ENCODE data around the gene SLC39A2.
"Not testable (repeated sequence)": the region's sequence is repeated elsewhere in the genome, so short reads cannot be mapped to it uniquely, and the experiment has no call there.

SLC39A2 gene

DNA sequence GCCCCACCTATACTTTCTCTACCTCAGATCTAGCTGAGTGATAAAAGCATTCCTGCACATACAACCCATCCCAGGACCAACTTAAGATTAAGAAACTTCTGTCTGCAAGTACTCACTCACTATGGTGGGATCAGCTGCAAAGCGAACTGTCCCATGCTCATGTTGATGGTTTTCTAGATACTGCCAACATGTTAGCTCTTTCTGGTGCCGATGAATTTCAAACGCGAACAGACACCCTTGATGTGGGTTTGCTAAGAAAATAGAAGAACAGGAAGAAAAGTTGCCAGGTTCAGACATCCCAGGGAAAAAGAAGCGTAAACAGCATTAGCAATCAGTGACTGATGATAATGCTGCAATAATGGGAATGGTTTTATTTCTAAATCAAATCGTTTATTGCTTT, 1.5 kb upstream of the SLC39A2 start:
- DNase-seq, result no peak

DNA sequence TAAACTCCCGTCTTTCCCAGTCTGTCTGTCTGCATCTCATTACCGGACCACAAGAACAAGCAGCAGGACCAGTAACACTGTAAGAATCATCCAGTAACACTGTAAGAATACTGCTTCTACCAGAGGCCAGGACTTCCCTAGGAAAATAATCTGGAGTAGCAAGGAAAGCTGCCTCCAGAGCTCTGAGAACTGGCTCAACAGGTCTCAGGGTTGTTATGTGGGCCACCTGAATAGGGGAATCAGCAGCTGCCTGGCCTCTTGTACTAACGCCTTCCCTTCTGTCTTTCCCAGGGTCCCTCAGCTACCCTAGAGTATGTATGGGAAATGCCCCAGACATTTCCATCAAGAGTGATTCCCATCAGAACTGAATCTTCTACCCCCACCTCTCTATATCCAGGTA, 954 bp upstream of the SLC39A2 start:
- no peak for DNase-seq

DNA sequence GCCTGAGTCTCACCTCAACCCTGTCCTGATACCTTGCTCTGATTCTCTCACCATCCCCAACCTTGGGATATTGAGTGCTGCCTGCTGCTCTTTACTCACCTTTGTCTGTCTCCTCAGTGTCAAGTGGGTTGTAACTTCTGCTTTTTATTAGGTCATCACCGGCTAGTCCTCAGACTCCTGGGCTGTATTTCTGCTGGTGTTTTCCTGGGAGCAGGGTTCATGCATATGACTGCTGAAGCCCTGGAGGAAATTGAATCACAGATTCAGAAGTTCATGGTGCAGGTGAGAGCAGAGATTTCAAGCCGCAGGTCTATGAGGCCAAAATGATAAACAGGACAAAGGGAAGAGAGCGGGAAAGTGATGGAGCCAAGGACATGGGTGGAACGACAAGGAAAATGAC, 498 bp downstream of the SLC39A2 start:
- no peak for DNase-seq

DNA sequence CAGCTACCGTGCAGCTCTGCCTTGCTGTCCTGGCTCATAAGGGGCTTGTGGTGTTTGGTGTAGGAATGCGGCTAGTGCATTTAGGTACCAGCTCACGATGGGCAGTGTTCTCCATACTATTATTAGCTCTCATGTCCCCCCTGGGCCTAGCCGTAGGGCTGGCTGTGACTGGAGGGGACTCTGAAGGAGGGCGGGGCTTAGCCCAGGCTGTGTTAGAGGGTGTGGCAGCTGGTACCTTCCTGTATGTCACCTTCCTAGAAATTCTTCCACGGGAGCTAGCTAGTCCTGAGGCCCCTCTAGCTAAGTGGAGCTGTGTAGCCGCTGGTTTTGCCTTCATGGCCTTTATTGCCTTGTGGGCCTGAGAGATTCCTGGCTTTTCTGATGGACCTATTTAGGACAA, 2.1 kb downstream of the SLC39A2 start:
- no peak for DNase-seq

DNA sequence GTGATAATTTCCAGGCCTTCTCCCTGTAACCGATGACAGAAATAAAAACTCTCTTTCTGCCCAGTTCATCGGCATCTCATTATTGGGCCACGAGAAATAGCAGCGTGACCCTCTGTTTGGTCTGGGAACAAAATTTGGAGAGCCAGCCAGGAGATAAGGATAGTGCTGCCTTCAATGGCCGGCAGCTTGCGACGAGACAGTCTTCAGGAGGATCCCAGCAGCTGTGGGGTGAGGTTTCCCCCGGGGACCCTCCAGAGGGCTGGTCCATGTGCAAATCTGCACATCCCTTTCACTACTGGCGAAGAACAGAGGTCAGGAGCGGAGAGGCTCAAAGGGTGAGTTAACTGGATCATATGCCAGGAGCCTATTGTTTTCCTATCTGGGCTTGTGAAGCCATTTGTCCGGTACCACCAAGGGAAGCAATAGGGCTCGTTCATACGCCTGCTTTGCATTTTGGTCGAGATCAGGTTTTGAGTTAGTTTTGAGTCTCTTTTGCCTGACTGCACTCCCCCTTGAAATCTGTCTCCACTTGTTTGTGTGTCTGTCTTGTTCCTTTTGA, 4.8 kb downstream of the SLC39A2 start:
- DNase-seq, result no peak

DNA sequence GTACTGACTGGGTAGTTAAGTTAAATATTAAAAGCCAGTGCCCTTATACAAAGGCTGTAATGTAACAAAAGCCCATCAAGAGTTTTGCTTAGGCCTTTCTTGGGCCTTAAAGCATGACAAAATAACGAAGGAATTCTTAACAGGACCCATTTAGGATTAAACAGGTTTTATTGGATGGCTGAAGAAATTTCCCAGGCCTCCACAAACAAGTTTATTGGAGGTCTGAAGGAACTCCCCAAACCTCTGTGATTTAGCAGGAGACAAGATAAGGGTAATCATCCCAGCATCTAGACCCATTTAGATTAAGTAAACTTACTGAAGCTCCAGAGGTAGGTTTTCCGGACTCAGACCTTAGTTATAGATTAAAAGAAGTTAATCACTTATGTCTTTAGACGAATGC, 10.6 kb downstream of the SLC39A2 start:
- not testable (repeated sequence) for DNase-seq

DNA sequence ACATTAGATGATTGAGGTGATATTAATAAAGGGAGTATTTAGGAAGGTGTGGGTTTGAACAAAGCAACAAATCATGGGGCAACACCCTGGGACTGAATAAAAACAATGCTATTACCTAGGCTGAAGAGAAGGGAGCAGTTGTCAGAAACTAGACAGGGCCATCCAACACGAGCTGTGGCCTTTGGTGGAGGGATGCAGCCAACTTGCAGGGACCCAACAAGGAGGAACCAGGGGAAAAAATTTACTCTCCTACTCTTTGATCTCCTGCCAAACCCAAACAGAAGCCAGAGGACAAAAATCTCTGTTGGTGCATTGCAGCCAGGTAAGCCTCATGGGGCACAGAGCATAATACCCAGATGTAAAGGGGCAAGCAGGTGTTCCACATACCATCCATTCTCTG, 12.0 kb downstream of the SLC39A2 start:
- no peak for DNase-seq

DNA sequence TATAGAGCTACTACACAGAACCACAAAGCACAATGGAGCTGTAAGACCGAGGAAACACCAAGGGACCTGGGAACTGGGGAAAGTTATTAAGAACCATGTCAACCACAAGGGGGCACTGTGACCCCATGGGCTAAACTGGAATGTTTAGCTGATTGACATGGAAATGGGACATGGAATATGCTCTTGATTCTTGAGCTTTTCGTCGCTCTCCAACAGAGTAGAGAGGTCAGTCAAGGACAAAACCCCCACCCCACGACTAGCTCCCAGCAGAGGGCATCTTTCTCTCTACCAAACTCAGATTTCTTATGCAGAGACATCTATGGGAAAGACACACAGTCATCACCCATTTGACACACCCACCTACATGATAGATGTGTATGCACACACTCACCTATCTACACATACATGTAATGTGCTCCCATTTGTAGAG, 15.7 kb downstream of the SLC39A2 start:
- DNase-seq, result peak; percentile 77

DNA sequence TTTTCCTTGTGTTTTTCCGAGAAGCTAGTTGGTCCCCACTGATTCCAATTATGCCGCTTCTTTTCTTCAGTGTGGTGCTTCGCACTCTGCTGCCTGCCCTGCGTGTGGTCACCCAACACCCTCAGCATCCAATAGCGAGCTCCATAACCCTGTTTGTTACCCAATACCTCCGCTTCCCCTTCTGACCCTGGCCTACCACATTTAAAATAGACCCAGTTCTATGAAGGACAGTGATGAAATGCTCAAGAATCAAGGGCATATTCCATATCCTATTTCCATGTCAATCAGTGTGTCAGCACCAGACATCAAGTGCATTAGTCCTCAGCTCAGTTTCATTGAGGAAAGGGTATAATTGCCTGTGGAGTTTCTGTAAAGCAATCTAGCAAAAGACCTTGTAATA, 16.2 kb downstream of the SLC39A2 start:
- DNase-seq, result no peak

DNA sequence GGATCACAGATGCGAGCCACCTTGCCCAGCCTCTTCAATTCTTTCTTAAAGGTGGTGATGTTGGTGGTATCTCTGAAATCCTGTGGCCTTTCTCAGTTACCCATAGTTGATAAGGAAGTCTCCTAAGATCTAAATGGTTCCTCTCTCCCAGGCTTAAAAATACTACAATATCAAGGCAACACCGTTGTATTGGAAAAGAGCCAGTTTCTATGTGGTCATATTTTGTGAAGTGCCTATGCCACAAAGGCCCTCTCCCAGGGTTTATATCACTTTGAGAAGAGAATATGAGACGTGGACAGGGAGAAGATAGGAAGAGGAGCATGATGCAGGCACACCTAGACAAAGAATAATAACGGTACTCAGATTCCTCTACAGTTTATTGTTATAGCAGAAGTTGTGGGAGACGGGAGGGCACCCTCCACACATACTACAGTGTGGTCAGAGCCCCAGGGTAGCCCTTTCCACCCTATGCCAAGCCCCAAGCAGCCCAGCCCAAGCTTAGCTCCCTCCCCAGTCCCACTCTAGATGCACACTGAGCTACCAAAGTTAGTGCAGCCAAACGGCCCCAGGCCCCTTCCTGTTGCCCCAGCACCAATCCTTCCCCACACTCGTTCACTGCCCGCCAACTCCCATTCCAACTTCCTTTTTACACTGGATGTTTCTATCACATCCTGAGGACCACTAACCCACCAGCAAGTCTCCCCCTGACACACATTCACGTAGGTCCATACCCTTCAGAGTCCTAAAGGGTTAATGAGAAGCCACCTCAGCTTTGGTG, 17.5 kb downstream of the SLC39A2 start:
- DNase-seq, result no peak

DNA sequence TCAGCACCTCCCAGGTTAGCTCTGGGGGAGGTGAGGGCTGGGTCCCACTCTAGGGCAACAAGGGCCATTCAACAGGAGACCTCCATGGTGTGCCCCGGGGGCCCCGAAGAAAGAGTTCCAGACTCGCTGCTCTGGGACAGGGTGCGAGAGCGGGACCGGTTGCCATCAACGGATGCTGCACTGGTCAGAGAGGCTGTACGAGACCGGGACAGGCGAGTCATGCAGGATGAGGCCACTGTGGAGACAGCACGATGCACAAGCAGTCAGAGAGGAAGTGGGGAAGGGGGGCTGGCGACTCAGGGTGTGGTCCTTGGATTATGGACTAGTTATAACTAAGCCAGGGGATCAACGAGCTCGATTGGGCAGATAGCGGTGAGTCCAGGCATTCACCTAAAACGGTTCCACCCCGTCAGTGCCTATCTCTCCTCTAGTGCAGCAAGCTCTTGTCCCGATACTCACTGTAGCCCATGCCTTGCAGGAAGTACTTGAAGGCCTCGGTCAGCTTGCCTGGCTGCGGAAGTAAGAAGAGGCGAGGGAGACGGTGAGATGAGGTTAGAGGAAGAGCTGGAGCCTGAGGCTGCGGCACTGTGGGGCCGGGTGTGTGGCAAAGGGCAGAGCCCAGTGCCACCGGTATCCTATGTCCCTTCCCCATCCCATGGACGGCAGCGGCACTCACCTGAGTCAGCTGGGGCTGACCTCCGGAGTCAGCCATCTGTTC, 18.6 kb downstream of the SLC39A2 start:
- no peak for DNase-seq

DNA sequence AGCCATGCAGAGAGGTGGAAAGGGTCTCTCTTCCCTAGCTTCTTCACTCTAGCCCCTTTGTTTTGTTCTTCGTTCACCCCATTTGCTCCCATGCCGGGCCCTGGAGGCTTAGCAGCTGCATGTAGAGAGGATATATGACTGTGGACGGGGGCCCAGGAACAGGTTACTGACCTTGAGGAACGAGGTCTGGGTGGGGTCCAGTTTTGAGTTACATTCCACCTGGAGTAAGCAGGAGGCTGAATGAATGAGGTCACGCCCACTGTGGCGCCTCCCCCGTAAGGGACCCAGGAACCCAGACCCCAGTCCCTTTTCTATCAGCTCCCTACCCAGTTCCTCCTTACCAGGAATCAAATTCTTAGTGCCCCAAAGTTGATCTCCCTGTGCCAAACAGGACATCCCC, 19.2 kb downstream of the SLC39A2 start:
- DNase-seq, result no peak

DNA sequence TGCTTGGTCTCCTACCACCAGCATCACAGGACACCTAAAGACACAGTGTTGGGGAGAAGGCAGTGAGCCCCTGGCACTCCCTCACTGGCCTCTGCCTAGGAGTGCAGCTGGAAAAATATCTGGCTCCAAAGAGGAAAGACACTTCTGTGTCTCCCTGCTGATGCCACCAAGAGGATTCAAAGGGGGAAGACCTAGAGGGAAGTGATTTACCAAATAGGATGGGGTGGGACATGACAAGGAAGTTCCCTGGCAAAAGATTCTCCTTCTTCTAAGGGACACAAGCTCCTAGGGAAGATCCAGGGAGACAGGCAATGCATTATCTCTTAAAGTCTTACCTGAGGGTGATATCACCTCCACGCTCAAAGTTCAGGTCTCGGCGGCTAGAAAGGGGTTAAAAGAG, 19.7 kb downstream of the SLC39A2 start:
- DNase-seq, result no peak

DNA sequence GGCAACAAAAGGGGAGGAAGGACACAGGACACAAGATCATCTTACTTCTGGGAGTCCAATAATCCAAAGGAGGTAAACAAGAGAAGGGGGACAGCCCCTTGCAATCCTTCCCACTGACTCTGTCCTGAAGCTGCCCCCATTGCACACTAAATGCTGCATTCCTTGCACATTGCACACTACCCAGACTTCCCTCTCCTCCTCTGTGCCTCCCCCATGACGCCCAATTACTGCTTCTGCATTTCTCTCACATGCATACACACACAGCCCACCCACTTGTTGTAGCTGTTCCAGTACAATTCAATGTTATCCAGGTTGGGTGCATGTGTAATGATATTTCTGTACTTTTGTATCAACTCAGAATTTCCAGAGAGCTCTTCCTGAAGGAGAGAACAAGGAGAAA, 20.3 kb downstream of the SLC39A2 start:
- no peak for DNase-seq

DNA sequence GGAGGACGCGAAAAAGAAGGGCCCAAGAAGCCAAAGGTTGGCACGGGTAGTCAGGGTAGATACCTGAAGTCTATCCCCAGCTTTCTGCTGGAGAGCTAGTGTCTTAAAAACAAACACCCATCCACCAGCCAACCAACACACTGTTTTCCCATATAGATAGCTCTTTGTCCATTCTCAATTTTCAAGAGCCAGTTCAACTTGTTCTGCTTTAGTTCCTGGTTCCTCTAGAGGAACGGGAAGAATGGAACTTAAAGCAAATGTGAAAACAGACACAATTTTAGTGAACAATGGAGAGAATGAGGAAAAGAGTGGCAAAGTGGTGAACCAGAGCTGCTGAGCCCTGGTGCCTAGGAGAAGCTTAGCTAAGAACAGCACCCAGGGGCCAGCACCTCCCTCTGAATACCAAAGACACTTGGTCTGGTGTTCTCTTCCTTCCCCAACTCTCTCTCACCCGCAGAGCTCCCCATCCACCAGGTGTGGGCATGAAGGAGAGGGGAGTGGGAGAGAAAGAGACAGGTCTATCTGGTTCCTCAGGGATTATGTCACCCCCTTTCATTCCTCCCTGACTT, 22.0 kb downstream of the SLC39A2 start:
- DNase-seq, result no peak

DNA sequence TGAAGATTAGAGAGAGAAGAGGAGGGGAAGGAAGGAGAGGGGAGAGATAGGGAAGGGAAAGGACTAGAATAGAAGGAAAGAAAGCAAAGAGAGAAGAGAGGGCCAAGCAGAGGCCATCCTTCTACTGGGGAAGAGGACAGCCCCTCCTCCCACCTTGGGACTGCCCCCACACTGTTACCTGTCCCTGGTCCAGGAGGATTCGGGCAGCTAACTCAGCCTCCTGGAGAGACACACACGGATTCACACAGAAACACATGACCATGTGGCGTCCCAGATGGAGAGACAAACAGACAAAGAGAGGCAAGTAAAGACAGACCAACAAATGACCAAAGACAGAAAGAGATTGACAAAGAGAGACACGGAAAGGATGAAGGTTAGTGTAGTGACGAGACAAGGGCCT, 23.6 kb downstream of the SLC39A2 start:
- DNase-seq, result no peak

DNA sequence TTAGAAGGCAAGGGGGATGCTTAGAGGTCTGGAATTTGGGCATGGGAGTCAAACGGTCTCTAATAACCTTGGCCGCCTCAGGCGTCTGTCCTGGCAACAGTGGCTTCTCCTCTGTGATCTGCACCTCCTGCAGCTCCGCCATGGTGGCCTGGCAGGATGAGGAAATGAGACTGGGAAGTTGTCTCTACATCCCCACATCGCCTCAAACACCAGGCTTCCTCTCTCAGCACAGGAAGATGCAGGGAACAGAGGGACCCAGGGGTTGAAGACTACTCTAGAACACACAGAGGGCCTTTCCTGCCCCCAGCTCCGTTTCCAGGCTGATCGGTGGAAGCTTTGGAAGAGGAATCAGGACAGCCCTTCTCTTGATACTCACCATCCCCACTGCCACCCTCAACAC, 24.1 kb downstream of the SLC39A2 start:
- no peak for DNase-seq

DNA sequence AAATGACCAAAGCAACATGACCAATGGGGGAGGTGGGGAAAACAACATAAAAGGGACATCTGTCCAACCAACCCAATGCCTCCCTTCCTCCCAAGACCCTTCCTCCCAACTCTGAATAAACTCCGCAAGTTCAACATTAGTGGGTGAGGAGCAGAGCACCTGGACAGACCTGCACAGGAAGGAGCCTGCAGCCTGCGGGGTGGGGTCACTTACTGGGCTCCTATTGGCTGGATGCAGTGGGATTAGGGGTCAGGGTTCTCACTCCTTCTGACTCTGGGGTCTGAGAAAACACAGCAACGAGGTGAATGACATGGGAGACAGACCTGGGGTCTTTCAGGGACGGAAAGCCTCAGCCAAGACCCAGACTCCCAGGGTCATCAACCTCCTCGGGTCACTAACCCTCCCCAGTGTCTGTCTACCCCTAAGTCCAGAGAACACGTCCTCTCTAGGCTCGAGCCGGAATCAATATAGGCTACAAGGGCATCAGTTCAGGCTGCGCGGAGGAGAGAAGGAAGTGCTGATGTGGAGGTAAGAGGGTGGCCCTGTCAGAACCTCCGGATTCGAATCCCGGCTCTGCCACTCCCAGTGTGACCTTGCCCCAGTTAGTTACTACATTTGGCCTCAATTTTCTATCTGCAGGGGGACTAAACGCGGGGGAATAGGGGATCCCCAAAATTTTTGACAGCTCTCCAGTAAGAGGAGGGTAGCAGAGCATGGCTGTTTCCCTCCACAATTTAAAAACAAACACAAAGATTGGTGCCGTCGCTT, 24.9 kb downstream of the SLC39A2 start:
- no peak for DNase-seq

DNA sequence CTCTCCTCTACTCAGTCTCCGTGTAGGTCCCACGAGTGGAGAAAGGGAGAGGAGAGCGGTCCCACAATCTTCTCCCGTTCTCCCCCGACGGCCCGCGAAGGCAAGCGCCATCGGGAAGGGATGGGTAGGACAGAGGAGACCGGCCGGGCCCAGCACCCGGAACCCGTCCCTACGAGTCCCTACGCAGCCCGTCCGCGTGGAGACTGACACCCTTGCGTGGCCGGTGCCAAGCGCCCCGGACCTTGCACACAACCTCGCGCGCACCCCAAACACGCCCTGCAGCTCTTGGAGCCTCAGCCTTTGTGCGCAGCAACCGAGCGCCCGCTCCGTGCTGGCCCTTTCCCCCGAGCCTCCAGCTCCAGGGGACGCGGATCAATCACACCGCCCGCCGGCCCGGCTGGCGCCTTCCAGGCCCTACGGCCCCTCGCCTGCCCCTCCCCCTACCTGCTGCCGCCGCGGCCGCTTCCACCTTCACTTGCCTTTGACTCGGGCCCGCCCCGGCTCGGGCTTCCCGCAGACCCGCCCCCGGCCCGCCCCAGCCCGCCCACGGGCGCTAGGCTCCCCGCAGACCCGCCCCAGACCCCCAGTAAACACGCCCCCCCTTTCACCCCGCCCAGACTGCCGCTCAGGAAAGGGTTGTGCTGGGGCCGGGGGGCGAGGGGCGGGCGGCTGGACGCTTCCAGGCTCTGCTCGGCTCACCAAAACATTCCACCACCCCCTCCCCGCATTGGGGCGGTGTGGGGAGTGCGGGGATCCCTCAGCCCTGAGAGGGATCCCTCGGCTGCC, 25.7 kb downstream of the SLC39A2 start, which contains the start of gene NDRG2:
TSS of gene NDRG2 (minus strand) at position 477 of the 786 bp plus-strand sequence. CDS start 1,746 bp downstream, outside the sequence.
- DNase-seq, result peak; percentile 8

DNA sequence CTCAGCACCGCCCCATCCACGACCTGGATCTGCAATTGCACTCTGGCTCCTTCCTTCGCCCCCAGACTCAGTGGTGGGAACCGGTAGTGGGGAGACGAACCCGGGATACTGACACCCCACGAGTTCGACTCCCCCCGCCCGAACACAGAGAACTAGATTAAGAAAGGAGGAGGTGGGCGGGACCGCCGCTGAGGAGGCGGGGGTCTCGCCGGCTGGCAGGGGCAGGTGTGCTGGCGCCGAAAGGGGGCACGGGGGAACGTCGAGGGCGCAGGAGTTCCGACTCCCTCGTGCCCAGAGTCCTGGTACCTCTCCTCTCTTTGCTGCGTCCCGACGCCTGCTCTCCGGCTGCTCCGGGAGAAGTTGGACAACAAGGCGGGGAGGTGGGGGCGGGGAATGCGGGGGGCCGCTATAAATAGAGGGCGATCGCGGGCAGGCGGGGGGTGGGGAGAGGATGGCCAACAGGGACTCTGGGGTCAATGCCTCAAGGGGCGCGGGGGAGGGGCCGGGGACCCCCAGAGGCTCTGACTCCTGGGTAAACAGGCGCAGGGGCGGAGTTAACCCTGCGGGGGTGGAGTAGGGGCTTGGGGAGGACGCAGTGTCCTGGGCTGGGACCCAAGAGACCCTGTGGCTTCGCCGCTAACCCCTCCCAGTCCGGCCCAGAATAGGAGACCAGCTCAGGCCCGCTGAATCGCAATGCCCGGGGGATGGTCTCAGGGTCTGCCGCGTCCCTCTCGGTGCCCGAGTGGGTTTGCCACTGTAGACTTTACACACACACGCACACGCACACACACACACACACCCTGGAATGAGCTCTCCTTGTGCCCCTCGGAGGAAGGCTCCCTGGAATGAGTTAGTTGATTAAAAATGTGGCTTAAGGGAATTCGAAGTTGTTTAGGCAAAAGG, 26.5 kb downstream of the SLC39A2 start:
- no peak for DNase-seq
